Upper lobe of left lung (tissue), 4 donors: ENCODE data around the gene PAM.

Experiments
- CTCF ChIP-seq, 6 experiments: fragments of 450-650 bp in 4 of 6; fragments of 200-600 bp in 2 of 6; sonication (generic) in 2 of 6; IDR thresholded peaks; one replicate each; pipeline ENCODE4 v1.5.1; 2016 to 2019; ENCODE audit warnings: antibody characterized with exemption in 6 of 6
- EP300 ChIP-seq, 4 donors: sonication (generic); formaldehyde crosslinking; IDR thresholded peaks; one replicate each; pipeline ENCODE4 v1.5.1; 2017; ENCODE audit warnings: antibody characterized with exemption in 4 of 4, control low read depth in 2 of 4
- POLR2A ChIP-seq, 4 donors: fragments of 450-650 bp; IDR thresholded peaks; one replicate each; pipeline ENCODE4 v1.5.1; 2016 to 2017; ENCODE audit warnings: antibody characterized with exemption in 4 of 4, mild to moderate bottlenecking in 2 of 4

GRCh38 chr5:102797322-102797884 lies 42.3 kb downstream of the PAM start:
- TF ChIP-seq CTCF (IDR thresholded peaks at IDR 0.05) (no peak), POLR2A (IDR thresholded peaks at IDR 0.05) (no peak), EP300 (IDR thresholded peaks at IDR 0.05) (no peak)
